Neural cell (in vitro differentiated cells): ENCODE data around the gene ARL5A.
"Not testable (repeated sequence)": the region's sequence is repeated elsewhere in the genome, so short reads cannot be mapped to it uniquely, and the experiment has no call there.

ENCODE experiments used
- EP300 ChIP-seq: fragments of 450-650 bp; conservative IDR thresholded peaks from 2 replicates; pipeline ENCODE4 v1.6.1; 2014; ENCODE audit warnings: antibody characterized with exemption, mild to moderate bottlenecking, moderate library complexity; ENCODE audit not compliant: poor library complexity, severe bottlenecking
- EZH2 ChIP-seq: fragments of 200-600, 300-800 bp; shearing (Covaris generic), sonication (generic); IDR thresholded peaks from 2 replicates; pipeline ENCODE4 v1.6.1; 2014; ENCODE audit warnings: antibody characterized with exemption, low read length, borderline replicate concordance, mild to moderate bottlenecking; ENCODE audit not compliant: insufficient read depth, poor library complexity, severe bottlenecking
- MXI1 ChIP-seq: fragments of 450-650 bp; conservative IDR thresholded peaks from 2 replicates; pipeline ENCODE4 v1.6.1; 2014; ENCODE audit warnings: antibody characterized with exemption, mild to moderate bottlenecking; ENCODE audit not compliant: poor library complexity, severe bottlenecking
- POLR2AphosphoS5 ChIP-seq: IDR thresholded peaks from 2 replicates; pipeline ENCODE4 v1.6.1; 2012
- RAD21 ChIP-seq: fragments of 450-650 bp; conservative IDR thresholded peaks from 2 replicates; pipeline ENCODE4 v1.6.1; 2014; ENCODE audit warnings: antibody characterized with exemption, mild to moderate bottlenecking, moderate library complexity
- REST ChIP-seq: IDR thresholded peaks from 2 replicates; pipeline ENCODE4 v1.6.1; 2012; ENCODE audit warnings: borderline replicate concordance
- SMC3 ChIP-seq: fragments of 450-650 bp; conservative IDR thresholded peaks from 2 replicates; pipeline ENCODE4 v1.6.1; 2014; ENCODE audit warnings: antibody characterized with exemption, mild to moderate bottlenecking, moderate library complexity; ENCODE audit not compliant: poor library complexity
- TAF1 ChIP-seq: IDR thresholded peaks from 2 replicates; pipeline ENCODE4 v1.6.1; 2012; ENCODE audit warnings: low read depth
- TF ChIP-seq, protein P1 (sequence below): fragments of 450-650 bp; IDR thresholded peaks from 2 replicates; pipeline ENCODE4 v1.5.1; 2014; ENCODE audit warnings: antibody characterized with exemption, mild to moderate bottlenecking, moderate library complexity; ENCODE audit not compliant: poor library complexity, severe bottlenecking

DNA sequence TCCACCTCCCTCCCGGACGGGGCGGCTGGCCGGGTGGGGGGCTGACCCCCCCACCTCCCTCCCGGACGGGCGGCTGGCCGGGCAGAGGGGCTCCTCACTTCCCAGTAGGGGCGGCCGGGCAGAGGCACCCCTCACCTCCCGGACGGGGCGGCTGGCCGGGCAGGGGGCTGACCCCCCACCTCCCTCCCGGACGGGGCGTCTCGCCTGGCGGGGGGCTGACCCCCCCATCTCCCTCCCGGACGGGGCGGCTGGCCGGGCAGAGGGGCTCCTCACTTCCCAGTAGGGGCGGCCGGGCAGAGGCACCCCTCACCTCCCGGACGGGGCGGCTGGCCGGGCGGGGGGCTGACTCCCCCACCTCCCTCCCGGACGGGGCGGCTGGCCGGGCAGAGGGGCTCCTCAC, 47.4 kb upstream of the ARL5A start:
- TF ChIP-seq, protein P1, sequence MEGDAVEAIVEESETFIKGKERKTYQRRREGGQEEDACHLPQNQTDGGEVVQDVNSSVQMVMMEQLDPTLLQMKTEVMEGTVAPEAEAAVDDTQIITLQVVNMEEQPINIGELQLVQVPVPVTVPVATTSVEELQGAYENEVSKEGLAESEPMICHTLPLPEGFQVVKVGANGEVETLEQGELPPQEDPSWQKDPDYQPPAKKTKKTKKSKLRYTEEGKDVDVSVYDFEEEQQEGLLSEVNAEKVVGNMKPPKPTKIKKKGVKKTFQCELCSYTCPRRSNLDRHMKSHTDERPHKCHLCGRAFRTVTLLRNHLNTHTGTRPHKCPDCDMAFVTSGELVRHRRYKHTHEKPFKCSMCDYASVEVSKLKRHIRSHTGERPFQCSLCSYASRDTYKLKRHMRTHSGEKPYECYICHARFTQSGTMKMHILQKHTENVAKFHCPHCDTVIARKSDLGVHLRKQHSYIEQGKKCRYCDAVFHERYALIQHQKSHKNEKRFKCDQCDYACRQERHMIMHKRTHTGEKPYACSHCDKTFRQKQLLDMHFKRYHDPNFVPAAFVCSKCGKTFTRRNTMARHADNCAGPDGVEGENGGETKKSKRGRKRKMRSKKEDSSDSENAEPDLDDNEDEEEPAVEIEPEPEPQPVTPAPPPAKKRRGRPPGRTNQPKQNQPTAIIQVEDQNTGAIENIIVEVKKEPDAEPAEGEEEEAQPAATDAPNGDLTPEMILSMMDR, result not testable (repeated sequence)
- TF ChIP-seq MXI1, POLR2AphosphoS5, RAD21, EZH2, EP300, TAF1, REST, SMC3: not testable (repeated sequence)
